Lower lobe of right lung (tissue), 2 donors: ENCODE data around the gene RIOX2. TPM values are rescaled to one million over a fixed set of nuclear protein-coding genes. Genes with fewer than 3 reads are reported as not detected.

Experiments
- ATAC-seq, 2 donors: fragments of 200-7000 bp; cut with Tn5 transposase; one replicate each; pipeline ENCODE4 v1.9.1; 2020 to 2022; ENCODE audit warnings: mild to moderate bottlenecking in 2 of 2, moderate library complexity in 2 of 2
- DNase-seq: peaks from one replicate; pipeline ENCODE4 v3.0.0-alpha.2; 2020
- H3K27ac ChIP-seq: fragments of 200-600 bp; one replicate; pipeline ENCODE4 v1.8.0; 2022
- H3K27me3 ChIP-seq: fragments of 200-600 bp; one replicate; pipeline ENCODE4 v1.8.0; 2022; ENCODE audit warnings: low read depth
- H3K36me3 ChIP-seq: fragments of 200-600 bp; one replicate; pipeline ENCODE4 v1.8.0; 2022; ENCODE audit warnings: mild to moderate bottlenecking
- H3K4me1 ChIP-seq: fragments of 200-600 bp; one replicate; pipeline ENCODE4 v1.8.0; 2022
- H3K4me3 ChIP-seq: fragments of 200-600 bp; one replicate; pipeline ENCODE4 v1.8.0; 2022; ENCODE audit warnings: mild to moderate bottlenecking
- H3K9me3 ChIP-seq: fragments of 200-600 bp; one replicate; pipeline ENCODE4 v1.8.0; 2022
- intact Hi-C: fragments of 100-400 bp; cut with DNase I; formaldehyde crosslinking; loops from one replicate; pipeline ENCODE4 v1.11.0; 2022
- total RNA-seq: library from RNA; stranded (reverse); fragmentation: NEBNext Ultra II Directional; extraction: Animal tissue kit (Norgen Biotek cat#: 25700); gene quantifications from one replicate; pipeline ENCODE4 v1.2.1, GENCODE V29; 2021
- TF ChIP-seq, protein P1 (sequence below): fragments of 200-600 bp; IDR thresholded peaks from one replicate; pipeline ENCODE4 v1.8.0; 2022; ENCODE audit warnings: antibody characterized with exemption, mild to moderate bottlenecking
- donor health status: DM: no; HTN: yes; CAD: no; lungs with severe emphysema.

RIOX2 gene
- total RNA-seq, 1 donor from 2014 or later: 20.5 TPM

DNA sequence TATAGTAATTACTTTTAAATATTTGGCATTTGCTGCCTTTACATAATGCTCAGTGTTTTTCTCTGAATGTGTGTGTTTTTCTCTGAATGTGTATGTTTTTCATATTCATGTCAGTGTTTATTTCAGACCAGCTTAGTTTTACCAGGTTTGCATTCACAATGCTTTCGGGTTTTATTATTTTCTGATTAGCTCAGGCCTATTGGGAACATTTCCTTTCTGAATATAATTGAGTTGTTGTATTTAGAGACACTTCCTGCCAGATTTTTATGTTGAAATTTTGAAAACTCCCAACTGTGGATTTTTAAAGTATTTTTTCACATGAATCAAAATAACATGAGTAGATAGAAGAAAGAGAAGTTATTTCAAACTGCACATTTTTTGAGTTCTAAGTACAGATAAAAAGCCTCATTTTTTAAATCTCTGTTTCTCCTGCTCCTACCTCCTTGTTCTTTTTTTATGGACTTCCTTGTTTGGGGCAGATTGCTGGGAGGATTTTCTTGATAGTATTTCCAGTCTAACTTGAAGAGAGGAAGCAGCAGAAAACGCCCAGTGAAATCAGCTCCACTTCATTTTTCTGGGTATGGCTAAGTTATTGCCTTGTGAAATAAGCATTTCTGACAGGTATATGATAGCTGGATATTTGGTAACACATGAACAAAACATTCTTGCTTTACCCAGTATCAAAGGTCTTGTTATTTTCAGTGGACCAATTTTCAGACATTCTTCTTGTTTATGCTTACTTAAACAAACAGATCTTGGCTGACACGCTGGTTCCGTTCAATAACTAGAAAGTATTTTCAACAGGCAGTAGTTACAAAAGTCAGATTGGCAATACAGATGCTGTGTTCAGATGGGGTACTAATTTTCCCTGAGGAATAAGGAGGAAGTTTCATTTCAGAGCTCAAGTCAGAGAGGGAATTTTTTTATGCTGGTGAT, 70.7 kb downstream of the RIOX2 start:
- intact Hi-C loops: no loop called here
- TF ChIP-seq, protein P1, sequence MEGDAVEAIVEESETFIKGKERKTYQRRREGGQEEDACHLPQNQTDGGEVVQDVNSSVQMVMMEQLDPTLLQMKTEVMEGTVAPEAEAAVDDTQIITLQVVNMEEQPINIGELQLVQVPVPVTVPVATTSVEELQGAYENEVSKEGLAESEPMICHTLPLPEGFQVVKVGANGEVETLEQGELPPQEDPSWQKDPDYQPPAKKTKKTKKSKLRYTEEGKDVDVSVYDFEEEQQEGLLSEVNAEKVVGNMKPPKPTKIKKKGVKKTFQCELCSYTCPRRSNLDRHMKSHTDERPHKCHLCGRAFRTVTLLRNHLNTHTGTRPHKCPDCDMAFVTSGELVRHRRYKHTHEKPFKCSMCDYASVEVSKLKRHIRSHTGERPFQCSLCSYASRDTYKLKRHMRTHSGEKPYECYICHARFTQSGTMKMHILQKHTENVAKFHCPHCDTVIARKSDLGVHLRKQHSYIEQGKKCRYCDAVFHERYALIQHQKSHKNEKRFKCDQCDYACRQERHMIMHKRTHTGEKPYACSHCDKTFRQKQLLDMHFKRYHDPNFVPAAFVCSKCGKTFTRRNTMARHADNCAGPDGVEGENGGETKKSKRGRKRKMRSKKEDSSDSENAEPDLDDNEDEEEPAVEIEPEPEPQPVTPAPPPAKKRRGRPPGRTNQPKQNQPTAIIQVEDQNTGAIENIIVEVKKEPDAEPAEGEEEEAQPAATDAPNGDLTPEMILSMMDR: no peak
- Histone ChIP-seq H3K4me3 (no peak overlapping the region), H3K9me3 (no peaks in the 10 kb centered on the region), H3K27ac (peak overlapping the region; percentile 57), H3K36me3 (no peaks in the 10 kb centered on the region), H3K4me1 (peaks cover 15% of the 10 kb centered on the region), H3K27me3 (no peaks in the 10 kb centered on the region)
- DNase-seq: no peak
- ATAC-seq: peak in 1 of 2 donors; percentile 14

DNA sequence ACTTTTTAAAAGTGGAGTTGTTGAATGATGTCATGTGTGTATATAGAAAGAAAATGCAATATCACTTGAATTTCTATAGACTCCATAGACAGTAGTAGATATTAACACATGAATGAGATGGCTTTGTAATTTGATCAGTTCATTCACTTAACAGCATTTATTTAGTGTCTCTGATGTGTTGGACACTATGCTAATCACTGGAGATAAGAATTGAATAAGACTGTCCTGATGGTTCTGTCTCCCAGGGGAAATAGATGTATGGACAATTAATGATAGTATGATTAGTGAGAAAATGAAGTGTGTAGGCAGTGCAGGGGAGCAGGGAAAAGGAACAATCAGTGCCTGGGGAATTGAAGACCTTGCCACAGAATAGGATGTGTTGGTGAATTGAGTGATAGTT, 72.9 kb downstream of the RIOX2 start:
- TF ChIP-seq, protein P1: no peak

DNA sequence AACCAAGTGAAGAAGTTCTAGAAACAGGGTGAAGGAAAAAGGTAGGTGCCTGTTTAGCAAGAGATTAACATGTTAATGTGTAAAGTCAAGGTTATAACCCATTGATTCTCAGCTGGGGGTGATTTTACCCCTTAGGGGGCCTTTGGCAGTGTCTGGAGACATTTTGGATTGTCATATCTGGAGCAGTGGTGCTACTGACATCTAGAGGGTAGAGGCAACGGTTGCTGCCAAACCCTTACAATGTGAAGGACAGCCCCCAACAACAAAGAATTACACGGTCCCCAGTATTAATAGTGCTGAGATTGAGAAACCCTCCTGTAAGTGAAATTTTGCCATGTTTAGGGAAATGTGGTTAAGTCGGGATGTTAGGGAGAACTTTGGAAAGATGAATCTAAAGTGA, 75.7 kb downstream of the RIOX2 start:
- H3K27me3 ChIP-seq: no peaks in the 10 kb centered on the region
- intact Hi-C loops: no loop called here
- no peaks in the 10 kb centered on the region for H3K9me3 ChIP-seq
- peaks cover 9% of the 10 kb centered on the region for H3K4me1 ChIP-seq
- H3K27ac ChIP-seq: no peak overlapping the region
- no peak overlapping the region for H3K4me3 ChIP-seq
- no peak for ATAC-seq
- DNase-seq: no peak
- TF ChIP-seq, protein P1: no peak
- H3K36me3 ChIP-seq: peaks cover 16% of the 10 kb centered on the region

More for the DNA sequence above, 72.9 kb downstream of the RIOX2 start:
- DNase-seq (no peak), ATAC-seq (no peak)
- H3K27ac ChIP-seq: no peak overlapping the region
- H3K36me3 ChIP-seq: peaks cover 8% of the 10 kb centered on the region
- H3K9me3 ChIP-seq: no peaks in the 10 kb centered on the region
- intact Hi-C loops: no loop called here
- no peak overlapping the region for H3K4me3 ChIP-seq
- H3K4me1 ChIP-seq: peaks cover 15% of the 10 kb centered on the region
- H3K27me3 ChIP-seq: no peaks in the 10 kb centered on the region

DNA sequence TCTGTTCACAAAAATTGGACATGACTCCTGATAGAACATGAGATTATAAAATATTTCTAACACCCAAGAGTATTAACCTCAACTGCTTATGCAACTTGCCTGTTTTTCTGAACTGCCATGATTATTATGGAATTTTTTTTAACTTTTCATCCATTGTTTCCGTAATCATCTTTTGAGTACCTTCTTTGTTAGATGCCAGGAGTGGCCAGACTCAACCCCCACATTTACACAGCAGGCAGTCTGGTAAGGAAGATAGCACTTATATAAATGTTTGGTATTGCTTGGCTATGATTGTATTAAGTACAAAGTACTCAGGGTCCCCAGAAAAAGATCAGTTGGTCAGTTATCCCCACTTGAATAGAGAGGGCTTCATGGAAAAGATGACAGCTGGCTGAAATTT, 76.1 kb downstream of the RIOX2 start:
- Histone ChIP-seq H3K4me1 (peaks cover 5% of the 10 kb centered on the region), H3K9me3 (no peaks in the 10 kb centered on the region), H3K36me3 (peaks cover 20% of the 10 kb centered on the region), H3K4me3 (no peak overlapping the region), H3K27ac (no peak overlapping the region), H3K27me3 (no peaks in the 10 kb centered on the region)
- DNase-seq (no peak), ATAC-seq (no peak)
- TF ChIP-seq, protein P1: no peak
- intact Hi-C loops: no loop called here

DNA sequence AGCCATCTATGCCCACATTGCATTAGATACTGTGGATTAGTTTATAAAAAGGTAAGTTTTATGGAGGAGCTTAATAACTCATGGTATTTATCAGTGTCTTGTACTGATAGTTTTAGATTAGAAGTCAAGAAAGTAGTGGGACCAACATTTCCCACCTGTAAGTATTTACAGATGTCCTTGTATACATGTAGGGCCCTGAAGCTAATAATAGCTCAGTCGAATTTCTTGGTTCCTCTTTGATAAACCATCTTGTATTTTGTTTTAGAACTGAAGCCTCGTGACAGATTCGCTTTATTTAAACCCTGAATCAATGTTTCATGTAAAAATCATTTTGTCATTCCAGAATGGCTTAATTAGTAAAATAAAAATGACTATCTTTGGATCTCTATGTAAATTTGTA, 77.0 kb downstream of the RIOX2 start:
- DNase-seq: no peak
- Histone ChIP-seq H3K9me3 (no peaks in the 10 kb centered on the region), H3K36me3 (peaks cover 22% of the 10 kb centered on the region), H3K27ac (no peak overlapping the region), H3K4me1 (no peaks in the 10 kb centered on the region), H3K4me3 (no peak overlapping the region), H3K27me3 (no peaks in the 10 kb centered on the region)
- intact Hi-C loops: no loop called here
- TF ChIP-seq, protein P1: no peak
- no peak for ATAC-seq
